K562 (cell line): ENCODE results near the gene ZNRD2. TPM values are rescaled to one million over a fixed set of nuclear protein-coding genes. Genes with fewer than 3 reads are reported as not detected.

Experiments used
- ATAC-seq: fragments of 200-7000 bp; cut with Tn5 transposase; 3 replicates; pipeline ENCODE4 v1.9.1; 2020; ENCODE audit warnings: moderate library complexity
- BruUV-seq: library from RNA; stranded (reverse); fragments of 400-500 nt; replicated peaks from 2 replicates; lab custom pipeline; 2021; lab: Mats Ljungman, UMichigan
- CTCF ChIA-PET: fragments of 300-600 bp; formaldehyde crosslinking; extraction: SDS; loops from one replicate; lab custom pipeline; 2021; ENCODE audit warnings: low intra/inter-chr PET ratio; lab: Yijun Ruan, JAX
- POLR2A ChIA-PET: fragments of 300-600, 350-650 bp; sonication (Branson Sonifier 250); formaldehyde crosslinking; extraction: SDS; loops from one replicate; lab custom pipeline; 2021; ENCODE audit warnings: antibody characterized with exemption, inconsistent platforms; lab: Yijun Ruan, JAX
- DNase-seq, 4 experiments: peaks; one replicate each; pipeline versions ENCODE4 v3.0.0 to v3.0.0-alpha.2; 2011 to 2018; ENCODE audit warnings: low spot score in 3 of 4, mixed read lengths in 3 of 4; ENCODE audit errors: extremely low read depth in 1 of 4
- FAIRE-seq: peaks from 2 replicates; lab custom pipeline; 2011; peaks lifted over from hg19 to GRCh38; lab: Jason Lieb, UNC
- H2AFZ ChIP-seq: 2 replicates; pipeline ENCODE4 v1.6.0; 2011; ENCODE audit warnings: low read depth, low read length, control low read depth, inconsistent platforms
- H3K27ac ChIP-seq: fragments of 200-600 bp; 3 replicates; pipeline ENCODE4 v1.8.0; 2011; ENCODE audit warnings: low read depth, mild to moderate bottlenecking, control low read depth, inconsistent platforms, low read length, moderate library complexity, mixed read lengths; ENCODE audit errors: extremely low read depth
- H3K27me3 ChIP-seq, 2 experiments: fragments of 300-600 bp in 1 of 2; 2 replicates in 1 of 2; 3 replicates in 1 of 2; pipeline versions ENCODE4 v1.6.0 to v1.8.0; 2011; ENCODE audit warnings: inconsistent platforms in 2 of 2, low read length in 2 of 2, mild to moderate bottlenecking in 1 of 2, mixed read lengths in 1 of 2, moderate library complexity in 1 of 2; ENCODE audit not compliant: control insufficient read depth in 2 of 2, insufficient read depth in 2 of 2
- H3K36me3 ChIP-seq: fragments of 300-600 bp; 3 replicates; pipeline ENCODE4 v1.8.0; 2011; ENCODE audit warnings: mild to moderate bottlenecking, low read length, inconsistent platforms; ENCODE audit not compliant: control insufficient read depth, insufficient read depth
- H3K4me1 ChIP-seq, 2 experiments: fragments of 200-600 bp in 1 of 2; replicated peaks in 1 of 2; 2 replicates in 1 of 2; 3 replicates in 1 of 2; pipeline versions ENCODE4 v1.5.1 to v1.8.0; 2011; ENCODE audit warnings: inconsistent platforms in 2 of 2, low read length in 2 of 2, mild to moderate bottlenecking in 1 of 2, mixed read lengths in 1 of 2, moderate library complexity in 1 of 2; ENCODE audit not compliant: control insufficient read depth in 2 of 2, insufficient read depth in 2 of 2
- H3K4me2 ChIP-seq: 2 replicates; pipeline ENCODE4 v1.6.1; 2011; ENCODE audit warnings: low read length, control low read depth, inconsistent platforms, mixed read lengths; ENCODE audit not compliant: insufficient read depth
- H3K4me3 ChIP-seq: fragments of 200-600 bp; sonication (generic), shearing (Covaris generic); 2 replicates; pipeline ENCODE4 v1.5.1; 2016; ENCODE audit warnings: control low read depth, inconsistent platforms
- H3K79me2 ChIP-seq: fragments of 200-600 bp; 3 replicates; pipeline ENCODE4 v1.8.0; 2011; ENCODE audit warnings: low read length, inconsistent platforms; ENCODE audit not compliant: control insufficient read depth, insufficient read depth
- H3K9ac ChIP-seq, 2 experiments: 2 replicates each; pipeline versions ENCODE4 v1.6.0 to v1.6.1; 2011; ENCODE audit warnings: low read depth in 2 of 2, low read length in 2 of 2, control low read depth in 1 of 2, inconsistent platforms in 1 of 2, mild to moderate bottlenecking in 1 of 2, mixed read lengths in 1 of 2; ENCODE audit not compliant: insufficient read depth in 1 of 2
- H3K9me1 ChIP-seq: one replicate; pipeline ENCODE4 v1.6.0; 2011; ENCODE audit warnings: inconsistent platforms, mild to moderate bottlenecking, low read length, moderate library complexity; ENCODE audit not compliant: control insufficient read depth, insufficient read depth
- H3K9me3 ChIP-seq: replicated peaks from 2 replicates; pipeline ENCODE4 v1.5.1; 2011; ENCODE audit warnings: low read depth, low read length, inconsistent platforms; ENCODE audit not compliant: control insufficient read depth, insufficient read depth
- H4K20me1 ChIP-seq: replicated peaks from 2 replicates; pipeline ENCODE4 v1.6.1; 2011; ENCODE audit warnings: low read length, inconsistent platforms, mixed read lengths; ENCODE audit not compliant: control insufficient read depth, insufficient read depth
- VEZF1 ChIP-seq: fragments of 200-800 bp; sonication (Bioruptor generic); IDR thresholded peaks from 2 replicates; pipeline ENCODE4 v1.6.1; 2017; ENCODE audit warnings: missing genetic modification characterization, missing compliant biosample characterization
- ZNF609 ChIP-seq: sonication (generic); formaldehyde crosslinking; IDR thresholded peaks from 2 replicates; pipeline ENCODE4 v1.8.1; 2023; ENCODE audit warnings: missing genetic modification reagents, mild to moderate bottlenecking, borderline replicate concordance
- WGBS: fragments of 100-300 bp; shearing (Covaris generic); methylation state at CpG from one replicate; pipeline ENCODE4 v1.1.6; 2016; ENCODE audit warnings: low coverage, mixed read lengths; ENCODE audit not compliant: insufficient coverage; ENCODE audit errors: missing lambda C conversion rate; 5-methylcytosine and 5-hydroxymethylcytosine counted together
- in situ Hi-C: fragments of 300-500 bp; cut with MboI; formaldehyde crosslinking; loops from 4 replicates; pipeline ENCODE4 v1.15.0; 2018; ENCODE audit warnings: inconsistent platforms, mixed read lengths
- intact Hi-C: fragments of 100-400 bp; cut with micrococcal nuclease; formaldehyde crosslinking; loops from 2 replicates; pipeline ENCODE4 v1.14.2; 2022
- polyA plus RNA-seq, 8 experiments: library from polyadenylated mRNA; depleted of rRNA in 4 of 8; stranded (reverse) in 5 of 8; unstranded in 3 of 8; fragments of >200 nt; fragmentation: Nextera tagmentation in 2 of 8; fragmentation: Illumina TruSeq in 1 of 8; extraction: Ambion mirVana in 2 of 8; extraction: Trizol in 1 of 8; gene quantifications; 2 replicates each; pipeline versions ENCODE4 v1.2.1 to v1.2.3, GENCODE V29; 2011 to 2014; ENCODE audit warnings: inconsistent platforms in 1 of 8, missing spikeins in 1 of 8
- total RNA-seq, 7 experiments: library from RNA; depleted of rRNA in 6 of 7; stranded (reverse); fragments of >200 nt in 6 of 7; fragmentation: Illumina TruSeq in 2 of 7; extraction: Trizol in 2 of 7; gene quantifications; 2 replicates each; pipeline versions ENCODE4 v1.2.1 to v1.2.3, GENCODE V29; 2011 to 2021; ENCODE audit warnings: low replicate concordance in 1 of 7

Gene ZNRD2
- total and polyA plus RNA-seq, 9 of the 15 experiments (the other 6 are each of a cell fraction or from before 2014, with no cell fraction given) = 13.4 to 129 (median 60.4) TPM

GRCh38 chr11:65562788-65563187 lies 7.5 kb upstream of the ZNRD2 start:
- no peak overlapping the region for H3K27ac ChIP-seq
- H3K4me2 ChIP-seq = no peak overlapping the region
- intact Hi-C loops (no loop called here), in situ Hi-C loops (no loop called here)
- no peak for TF ChIP-seq VEZF1 (CRISPR knock-in tag)
- 59% methylated on average over 8 of the region's 9 CpGs for WGBS
- ChIA-PET CTCF (no interaction called here), POLR2A (interaction anchor here (1.0 kb wide), 1 partner anchor 138 kb away, joined by 3 read pairs; no protein-coding TSS in a partner anchor)
- no peak for FAIRE-seq
- no peaks in the 10 kb centered on the region for H4K20me1 ChIP-seq
- H2AFZ ChIP-seq = no peak overlapping the region
- DNase-seq = no peak
- H3K4me3 ChIP-seq = no peak overlapping the region
- ATAC-seq = no peak
- BruUV-seq = no TSS peak
- H3K27me3 ChIP-seq = no peaks in the 10 kb centered on the region
- no peaks in the 10 kb centered on the region for H3K36me3 ChIP-seq
- H3K79me2 ChIP-seq = no peaks in the 10 kb centered on the region
- no peak overlapping the region for H3K9ac ChIP-seq
- peaks cover 26 to 42% of the 10 kb centered on the region in 2 experiments for H3K4me1 ChIP-seq
- H3K9me3 ChIP-seq = no peaks in the 10 kb centered on the region
- no peaks in the 10 kb centered on the region for H3K9me1 ChIP-seq

GRCh38 chr11:65563601-65564000 lies 6.7 kb upstream of the ZNRD2 start:
- BruUV-seq = no TSS peak
- FAIRE-seq = no peak
- no peak for ATAC-seq

More at GRCh38 chr11:65563601-65564000, 6.7 kb upstream of the ZNRD2 start:
- Histone ChIP-seq H3K9me1 (no peaks in the 10 kb centered on the region), H2AFZ (peak overlapping the region; percentile 22; the same call in 1 of the 2 replicates), H3K79me2 (peaks cover 6% of the 10 kb centered on the region), H3K36me3 (no peaks in the 10 kb centered on the region), H3K27ac (no peak overlapping the region), H3K4me1 (peaks cover 26 to 36% of the 10 kb centered on the region in 2 experiments), H3K27me3 (no peaks in the 10 kb centered on the region), H3K4me2 (no peak overlapping the region), H3K4me3 (no peak overlapping the region), H3K9me3 (no peaks in the 10 kb centered on the region), H4K20me1 (no peaks in the 10 kb centered on the region), H3K9ac (no peak overlapping the region)
- POLR2A ChIA-PET = interaction anchor here (0.5 to 0.6 kb wide), 2 partner anchors 11 to 83 kb away, joined by 3 to 4 read pairs; no protein-coding TSS in a partner anchor
- in situ Hi-C loops (no loop called here), intact Hi-C loops (no loop called here)
- DNase-seq = no peak
- no peak for TF ChIP-seq ZNF609 (CRISPR knock-in tag)
- 79% methylated on average over 3 of the region's 4 CpGs for WGBS
- CTCF ChIA-PET = no interaction called here
